HG03460 (cell line): ENCODE data around the gene PFKL.

Source experiments
- ATAC-seq: cut with Tn5 transposase; IDR thresholded peaks from one replicate; pipeline ENCODE4 v1.9.1; 2021; ENCODE audit not compliant: unreplicated experiment

Gene PFKL

GRCh38 chr21:44374601-44375280, 74.9 kb downstream of the PFKL start:
- ATAC-seq = no peak

- no peak for ATAC-seq
Measured at GRCh38 chr21:44375281-44375651, 75.4 kb downstream of the PFKL start.

GRCh38 chr21:44375761-44376241, 75.9 kb downstream of the PFKL start:
- ATAC-seq = no peak

GRCh38 chr21:44376606-44377005, 76.8 kb downstream of the PFKL start:
- no peak for ATAC-seq
